ENCODE data around the gene DNAI2. TPM values are rescaled to one million over a fixed set of nuclear protein-coding genes. Genes with fewer than 3 reads are reported as not detected.

DNAI2 gene, protein sequence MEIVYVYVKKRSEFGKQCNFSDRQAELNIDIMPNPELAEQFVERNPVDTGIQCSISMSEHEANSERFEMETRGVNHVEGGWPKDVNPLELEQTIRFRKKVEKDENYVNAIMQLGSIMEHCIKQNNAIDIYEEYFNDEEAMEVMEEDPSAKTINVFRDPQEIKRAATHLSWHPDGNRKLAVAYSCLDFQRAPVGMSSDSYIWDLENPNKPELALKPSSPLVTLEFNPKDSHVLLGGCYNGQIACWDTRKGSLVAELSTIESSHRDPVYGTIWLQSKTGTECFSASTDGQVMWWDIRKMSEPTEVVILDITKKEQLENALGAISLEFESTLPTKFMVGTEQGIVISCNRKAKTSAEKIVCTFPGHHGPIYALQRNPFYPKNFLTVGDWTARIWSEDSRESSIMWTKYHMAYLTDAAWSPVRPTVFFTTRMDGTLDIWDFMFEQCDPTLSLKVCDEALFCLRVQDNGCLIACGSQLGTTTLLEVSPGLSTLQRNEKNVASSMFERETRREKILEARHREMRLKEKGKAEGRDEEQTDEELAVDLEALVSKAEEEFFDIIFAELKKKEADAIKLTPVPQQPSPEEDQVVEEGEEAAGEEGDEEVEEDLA
- 10 to 100 TPM in 1 of 6 donors, 1 to 10 TPM in 4, under 1 TPM in 1; 0.29 to 16.1 (median 3.7) TPM for total RNA-seq

GRCh38 chr17:74274060-74274708 is at the start of gene DNAI2:
TSS of gene DNAI2 (plus strand) at chr17:74274234. CDS start at chr17:74281818, 7,584 bp downstream.
- DNase-seq: peak in 1 of 2 donors; percentile 82
- H3K4me3 ChIP-seq: peak within 1 kb of the TSS in 2 of 4 donors; percentile 2 to 17

GRCh38 chr17:74224959-74225725 is 48.9 kb upstream of the DNAI2 start:
- Histone ChIP-seq H3K36me3 (peaks cover 0 to 4% (median 0%) of the 10 kb centered on the region in 4 donors), H3K9me3 (no peaks in the 10 kb centered on the region), H3K27me3 (no peaks in the 10 kb centered on the region), H3K27ac (no peak overlapping the region), H3K4me1 (no peaks in the 10 kb centered on the region), H3K4me3 (no peak overlapping the region)
- 95% methylated on average over 20 of the region's 20 CpGs for WGBS, 2 donors
- DNase-seq (no peak), ATAC-seq (ENCODE audit: low FRiP score in 2 of 2) (no peak)
- no peak for TF ChIP-seq POLR2AphosphoS5 (IDR thresholded peaks at IDR 0.05)
- TF ChIP-seq EP300 (IDR thresholded peaks at IDR 0.05): no peak
- no peak for TF ChIP-seq POLR2A (IDR thresholded peaks at IDR 0.05)
- TF ChIP-seq CTCF (IDR thresholded peaks at IDR 0.05): no peak

More at GRCh38 chr17:74274060-74274708, at the start of gene DNAI2:
- Histone ChIP-seq H3K4me1 (peaks cover 6 to 29% (median 24%) of the 10 kb centered on the region in 4 donors), H3K27me3 (no peaks in the 10 kb centered on the region), H3K9me3 (no peaks in the 10 kb centered on the region), H3K36me3 (no peaks in the 10 kb centered on the region), H3K27ac (peak within 1 kb of the TSS in 1 of 4 donors; percentile 2)
- no peak for TF ChIP-seq POLR2AphosphoS5 (IDR thresholded peaks at IDR 0.05)
- TF ChIP-seq POLR2A (IDR thresholded peaks at IDR 0.05): peak in 1 of 4 donors; percentile 16
- 8 to 15% methylated on average over 18 to 29 of the region's 33 CpGs for WGBS, 2 donors
- no peak for ATAC-seq (ENCODE audit: low FRiP score in 2 of 2)

DNA sequence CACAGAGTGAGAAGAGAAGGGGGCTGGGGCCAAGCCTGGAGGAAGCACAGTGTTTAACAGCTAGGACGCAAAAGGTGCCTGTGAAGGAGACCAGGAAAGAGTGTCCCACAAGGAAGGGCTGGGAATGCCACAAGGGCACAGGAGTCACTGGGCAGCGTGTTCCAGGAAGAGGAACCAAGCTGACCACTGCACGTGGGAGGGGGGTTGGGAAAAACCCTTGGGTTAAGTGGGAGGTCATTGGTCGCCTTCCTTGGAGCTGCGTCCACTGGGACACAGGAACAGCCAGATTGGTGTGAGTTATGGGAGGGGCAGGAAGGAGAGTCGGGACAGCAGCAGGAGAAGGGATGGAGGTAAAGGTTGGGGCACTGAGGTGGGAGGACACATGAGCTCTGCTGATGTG is 47.8 kb upstream of the DNAI2 start:
- Histone ChIP-seq H3K4me1 (no peaks in the 10 kb centered on the region), H3K27ac (no peak overlapping the region), H3K36me3 (peaks cover 0 to 4% (median 0%) of the 10 kb centered on the region in 4 donors), H3K4me3 (no peak overlapping the region), H3K9me3 (no peaks in the 10 kb centered on the region), H3K27me3 (no peaks in the 10 kb centered on the region)
- ATAC-seq (ENCODE audit: low FRiP score in 2 of 2): no peak
- TF ChIP-seq POLR2A (IDR thresholded peaks at IDR 0.05) (no peak), POLR2AphosphoS5 (IDR thresholded peaks at IDR 0.05) (no peak), CTCF (IDR thresholded peaks at IDR 0.05) (no peak), EP300 (IDR thresholded peaks at IDR 0.05) (no peak)
- 54 to 75% methylated on average over 6 of the region's 6 CpGs for WGBS, 2 donors
- DNase-seq: no peak

GRCh38 chr17:74227271-74228080 is 46.6 kb upstream of the DNAI2 start:
- Histone ChIP-seq H3K4me1 (no peaks in the 10 kb centered on the region), H3K4me3 (no peak overlapping the region), H3K36me3 (peaks cover 0 to 4% (median 0%) of the 10 kb centered on the region in 4 donors), H3K27ac (no peak overlapping the region), H3K27me3 (no peaks in the 10 kb centered on the region), H3K9me3 (no peaks in the 10 kb centered on the region)
- ATAC-seq (ENCODE audit: low FRiP score in 2 of 2) (no peak), DNase-seq (no peak)
- 83 to 88% methylated on average over 10 of the region's 10 CpGs for WGBS, 2 donors
- TF ChIP-seq EP300 (IDR thresholded peaks at IDR 0.05): no peak
- no peak for TF ChIP-seq POLR2AphosphoS5 (IDR thresholded peaks at IDR 0.05)
- no peak for TF ChIP-seq POLR2A (IDR thresholded peaks at IDR 0.05)
- no peak for TF ChIP-seq CTCF (IDR thresholded peaks at IDR 0.05)

Data from upper lobe of left lung (tissue), 6 donors.